Transverse colon (tissue), 4 donors: Measurements from ENCODE around the gene MAMDC4.

Experiments
- EP300 ChIP-seq: sonication (generic); formaldehyde crosslinking; IDR thresholded peaks from one replicate; pipeline ENCODE4 v1.6.1; 2017; ENCODE audit warnings: antibody characterized with exemption, low read depth
- POLR2A ChIP-seq: fragments of 450-650 bp; IDR thresholded peaks from one replicate; pipeline ENCODE4 v1.6.1; 2016; ENCODE audit warnings: antibody characterized with exemption, mild to moderate bottlenecking, moderate library complexity
- POLR2AphosphoS5 ChIP-seq, 3 donors: sonication (generic); formaldehyde crosslinking; IDR thresholded peaks; one replicate each; pipeline ENCODE4 v1.6.1; 2016; ENCODE audit warnings: antibody characterized with exemption in 3 of 3
- TF ChIP-seq, protein P1 (sequence below), 5 experiments: fragments of 200-600 bp in 3 of 5; fragments of 450-650 bp in 2 of 5; sonication (generic) in 3 of 5; IDR thresholded peaks; 1 replicate in 2 of 5; 2 replicates in 3 of 5; pipeline ENCODE4 v1.5.1; 2016 to 2017; ENCODE audit warnings: antibody characterized with exemption in 5 of 5, inconsistent platforms in 3 of 5, mild to moderate bottlenecking in 2 of 5, moderate library complexity in 1 of 5

DNA sequence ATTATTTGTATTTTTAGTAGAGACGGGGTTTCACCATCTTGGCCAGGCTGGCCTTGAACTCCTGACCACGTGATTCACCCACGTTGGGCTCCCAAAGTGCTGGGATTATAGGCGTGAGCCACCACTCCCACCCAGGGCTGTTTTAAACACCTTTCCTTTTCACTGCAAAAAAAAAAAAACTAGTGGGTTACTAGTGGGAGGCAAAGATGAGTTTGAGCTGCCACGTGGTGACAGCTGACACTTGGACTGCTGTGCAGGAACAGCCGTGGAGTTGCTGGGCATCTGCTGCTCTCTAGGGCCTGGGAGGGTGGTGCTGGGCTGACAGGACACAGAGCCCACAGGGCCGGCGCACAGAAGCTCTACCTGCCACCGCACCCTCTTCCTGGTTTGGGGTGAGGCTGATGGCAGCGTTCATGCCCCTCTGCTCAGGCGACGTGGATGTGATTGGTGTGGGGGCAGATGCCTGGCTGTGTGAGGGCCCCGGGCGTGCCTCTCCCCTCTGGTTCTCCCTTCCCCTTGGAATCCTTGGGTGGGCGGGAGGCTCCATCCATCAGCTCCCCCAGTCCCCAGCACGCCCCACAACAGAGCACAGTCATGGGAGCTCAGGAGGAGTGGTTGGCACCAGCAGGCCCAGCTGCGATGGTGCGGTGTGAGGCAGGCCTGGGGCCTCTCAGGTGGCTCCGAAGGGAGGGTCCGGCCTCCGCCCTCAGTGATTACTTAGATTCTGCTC lies 27.5 kb upstream of the MAMDC4 start:
- TF ChIP-seq POLR2A, result no peak
- TF ChIP-seq, protein P1, sequence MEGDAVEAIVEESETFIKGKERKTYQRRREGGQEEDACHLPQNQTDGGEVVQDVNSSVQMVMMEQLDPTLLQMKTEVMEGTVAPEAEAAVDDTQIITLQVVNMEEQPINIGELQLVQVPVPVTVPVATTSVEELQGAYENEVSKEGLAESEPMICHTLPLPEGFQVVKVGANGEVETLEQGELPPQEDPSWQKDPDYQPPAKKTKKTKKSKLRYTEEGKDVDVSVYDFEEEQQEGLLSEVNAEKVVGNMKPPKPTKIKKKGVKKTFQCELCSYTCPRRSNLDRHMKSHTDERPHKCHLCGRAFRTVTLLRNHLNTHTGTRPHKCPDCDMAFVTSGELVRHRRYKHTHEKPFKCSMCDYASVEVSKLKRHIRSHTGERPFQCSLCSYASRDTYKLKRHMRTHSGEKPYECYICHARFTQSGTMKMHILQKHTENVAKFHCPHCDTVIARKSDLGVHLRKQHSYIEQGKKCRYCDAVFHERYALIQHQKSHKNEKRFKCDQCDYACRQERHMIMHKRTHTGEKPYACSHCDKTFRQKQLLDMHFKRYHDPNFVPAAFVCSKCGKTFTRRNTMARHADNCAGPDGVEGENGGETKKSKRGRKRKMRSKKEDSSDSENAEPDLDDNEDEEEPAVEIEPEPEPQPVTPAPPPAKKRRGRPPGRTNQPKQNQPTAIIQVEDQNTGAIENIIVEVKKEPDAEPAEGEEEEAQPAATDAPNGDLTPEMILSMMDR (IDR thresholded peaks at IDR 0.05), result no peak
- TF ChIP-seq POLR2AphosphoS5 (IDR thresholded peaks at IDR 0.05), result no peak
- no peak for TF ChIP-seq EP300
